ENCODE data around the gene LYSMD2. TPM values are rescaled to one million over a fixed set of nuclear protein-coding genes. Genes with fewer than 3 reads are reported as not detected.

The LYSMD2 gene
- total RNA-seq, 1 experiment from 2014 or later = 19.3 TPM

DNA sequence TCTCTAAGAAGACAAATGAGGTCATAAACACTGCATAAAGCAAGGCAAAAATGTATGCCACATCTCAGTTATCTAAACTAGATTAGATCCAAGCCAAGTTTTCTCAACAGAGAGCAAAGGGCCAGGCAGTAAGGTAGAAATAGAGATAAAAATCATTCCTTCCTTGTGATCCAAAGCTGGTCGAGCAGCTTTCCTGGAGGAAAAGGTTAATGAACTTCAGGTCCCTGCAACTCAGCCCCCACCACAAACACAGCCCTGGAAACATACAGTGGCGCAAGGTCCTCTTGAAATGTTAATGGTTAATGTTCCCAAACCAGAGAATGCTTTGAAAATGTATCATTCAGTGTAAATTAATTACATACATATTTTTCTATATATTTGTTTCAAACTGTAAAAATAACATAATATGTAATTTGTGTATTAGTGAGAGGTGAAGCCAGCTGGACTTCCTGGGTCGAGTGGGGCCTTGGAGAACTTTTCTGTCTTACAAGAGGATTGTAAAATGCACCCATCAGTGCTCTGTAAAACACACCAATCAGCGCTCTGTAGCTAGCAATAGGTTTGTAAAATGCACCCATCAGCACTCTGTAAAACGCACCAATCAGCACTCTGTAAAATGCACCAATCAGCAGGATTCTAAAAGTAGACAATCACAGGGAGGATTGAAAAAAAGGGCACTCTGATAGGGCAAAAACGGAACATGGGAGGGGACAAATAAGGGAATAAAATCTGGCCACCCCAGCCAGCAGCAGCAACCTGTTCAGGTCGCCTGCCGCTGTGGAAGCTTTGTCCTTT, 17.1 kb downstream of the LYSMD2 start:
- DNase-seq (ENCODE audit: low read depth) = no peak

GRCh38 chr15:51718746-51719145, 18.7 kb downstream of the LYSMD2 start:
- no peak for DNase-seq (ENCODE audit: low read depth)

- DNase-seq (ENCODE audit: low read depth) = no peak
These were observed 19.2 kb downstream of the LYSMD2 start for GRCh38 chr15:51718219-51718618.

DNA sequence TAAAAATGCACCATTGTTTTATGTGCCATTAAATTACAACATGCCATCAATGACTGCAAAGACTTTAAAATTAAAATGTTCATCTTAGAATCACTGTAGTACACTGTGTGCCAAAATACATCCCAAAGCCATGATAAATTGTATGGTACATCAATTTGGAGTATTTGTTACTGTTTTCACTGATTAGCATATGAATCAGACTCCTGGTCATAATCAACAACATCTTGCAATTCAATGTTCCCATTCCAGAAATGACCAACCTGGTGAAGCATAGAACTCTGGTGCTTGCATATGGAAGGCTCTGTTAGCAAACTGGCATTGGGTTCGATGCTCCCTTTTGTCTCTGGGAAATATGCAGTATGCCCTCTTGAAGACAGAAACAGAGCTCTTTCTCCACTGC, 22.5 kb downstream of the LYSMD2 start:
- DNase-seq (ENCODE audit: low read depth) = no peak

GRCh38 chr15:51714162-51714561, 23.3 kb downstream of the LYSMD2 start:
- DNase-seq (ENCODE audit: low read depth) = no peak

- DNase-seq (ENCODE audit: low read depth) = no peak
These were observed 28.4 kb downstream of the LYSMD2 start for GRCh38 chr15:51709031-51709430.

DNA sequence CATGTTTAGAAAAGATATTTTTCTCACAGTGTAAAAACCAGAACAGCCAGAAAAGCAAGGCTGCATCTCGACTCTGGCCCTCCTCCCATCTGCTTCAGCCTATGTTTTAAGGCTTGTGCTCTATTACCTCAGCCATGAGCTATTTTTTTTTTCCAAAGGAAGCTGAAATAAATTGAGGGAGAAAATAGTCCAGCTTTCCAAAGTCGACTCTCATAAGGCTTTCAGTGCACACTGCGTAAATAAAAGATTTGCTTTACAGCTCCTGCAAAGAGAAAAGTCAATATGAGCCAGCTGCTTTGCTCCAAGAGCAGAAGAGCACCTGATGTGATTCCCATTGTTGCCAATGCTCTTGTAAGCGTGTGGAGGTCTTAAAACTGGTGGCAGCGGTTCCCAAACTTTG, 29.4 kb downstream of the LYSMD2 start:
- no peak for DNase-seq (ENCODE audit: low read depth)

GRCh38 chr15:51706926-51707608, 30.4 kb downstream of the LYSMD2 start:
- DNase-seq (ENCODE audit: low read depth) = no peak

GRCh38 chr15:51706291-51706690, 31.2 kb downstream of the LYSMD2 start:
- no peak for DNase-seq (ENCODE audit: low read depth)

DNA sequence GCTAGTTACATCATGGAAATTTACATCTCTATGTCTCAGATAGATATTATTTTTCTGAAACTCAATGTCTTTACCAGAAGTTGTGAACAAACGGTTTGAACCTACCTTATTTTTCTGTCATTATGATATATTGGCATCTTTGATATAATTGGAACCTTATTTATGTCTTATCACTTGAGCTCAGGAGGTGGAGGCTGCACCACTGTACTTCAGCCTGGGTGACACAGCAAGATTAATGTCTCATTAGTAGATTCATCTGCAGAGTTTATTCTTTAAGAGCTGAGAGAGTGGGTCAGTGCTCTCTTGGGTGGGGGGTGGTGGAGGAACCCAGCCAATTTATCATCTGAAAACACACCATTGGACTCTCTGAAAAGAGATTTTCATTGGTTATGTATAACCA, 34.7 kb downstream of the LYSMD2 start:
- no peak for DNase-seq (ENCODE audit: low read depth)

DNA sequence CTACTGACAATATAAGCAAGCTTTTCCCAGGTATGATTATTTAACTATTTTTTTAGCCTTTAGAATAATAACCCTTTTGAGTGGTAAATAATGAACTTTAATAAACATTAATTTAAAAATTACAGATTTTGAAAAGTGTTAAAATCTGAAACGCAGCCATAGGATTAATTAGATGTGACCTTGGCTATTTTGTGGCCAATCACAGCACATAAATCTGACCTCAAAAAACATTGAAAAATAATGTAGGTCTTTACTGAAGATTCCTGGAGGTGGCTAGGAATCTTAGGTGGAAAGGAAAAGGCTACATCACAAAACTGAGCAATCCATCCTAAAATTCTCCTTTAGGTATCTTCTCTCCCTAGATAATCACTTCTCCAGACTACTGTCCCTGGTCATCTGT, 38.1 kb downstream of the LYSMD2 start:
- DNase-seq (ENCODE audit: low read depth) = no peak

DNA sequence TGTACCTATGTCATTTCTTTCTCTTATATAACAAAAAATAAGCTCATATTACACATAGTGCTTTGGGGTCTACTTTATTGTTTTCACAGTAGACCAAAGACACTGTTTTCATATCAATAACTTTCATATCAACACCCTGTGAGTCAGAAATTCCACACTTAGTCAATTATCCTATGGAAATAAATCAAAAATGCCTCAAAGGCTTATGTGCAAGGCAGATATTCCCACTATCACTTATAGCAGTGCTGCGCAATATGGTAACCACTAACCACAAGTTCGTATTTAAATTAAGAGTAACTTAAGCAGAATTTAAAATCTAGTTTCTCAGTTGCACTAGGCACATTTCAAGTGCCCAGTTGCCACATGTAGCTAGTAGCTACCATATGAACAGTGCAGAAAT, 40.3 kb downstream of the LYSMD2 start:
- no peak for DNase-seq (ENCODE audit: low read depth)

- DNase-seq (ENCODE audit: low read depth) = no peak
These were observed 40.9 kb downstream of the LYSMD2 start for GRCh38 chr15:51696566-51696965.

- DNase-seq (ENCODE audit: low read depth) = no peak
These were observed 45.3 kb downstream of the LYSMD2 start for GRCh38 chr15:51692154-51692553.

- no peak for DNase-seq (ENCODE audit: low read depth)
These were observed 48.6 kb downstream of the LYSMD2 start for GRCh38 chr15:51688863-51689262.

DNA sequence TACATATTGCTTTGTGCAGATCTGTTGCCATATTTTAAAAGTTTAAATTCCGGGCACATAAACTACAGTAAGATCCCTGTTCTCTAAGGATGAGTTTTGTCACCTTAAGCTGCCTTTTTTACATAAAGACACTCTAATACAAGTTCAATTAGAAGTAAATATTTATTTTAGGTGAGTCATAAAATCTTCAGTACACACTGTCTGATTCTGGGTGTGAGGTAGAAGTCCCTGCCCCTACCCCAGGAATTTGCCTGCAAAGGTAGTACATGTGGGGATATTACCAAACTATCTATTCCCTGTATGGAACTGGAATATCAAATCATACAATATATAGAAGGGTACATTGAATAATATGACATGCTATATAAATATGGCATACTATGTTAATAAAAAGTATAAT, 49.9 kb downstream of the LYSMD2 start:
- no peak for DNase-seq (ENCODE audit: low read depth)

DNA sequence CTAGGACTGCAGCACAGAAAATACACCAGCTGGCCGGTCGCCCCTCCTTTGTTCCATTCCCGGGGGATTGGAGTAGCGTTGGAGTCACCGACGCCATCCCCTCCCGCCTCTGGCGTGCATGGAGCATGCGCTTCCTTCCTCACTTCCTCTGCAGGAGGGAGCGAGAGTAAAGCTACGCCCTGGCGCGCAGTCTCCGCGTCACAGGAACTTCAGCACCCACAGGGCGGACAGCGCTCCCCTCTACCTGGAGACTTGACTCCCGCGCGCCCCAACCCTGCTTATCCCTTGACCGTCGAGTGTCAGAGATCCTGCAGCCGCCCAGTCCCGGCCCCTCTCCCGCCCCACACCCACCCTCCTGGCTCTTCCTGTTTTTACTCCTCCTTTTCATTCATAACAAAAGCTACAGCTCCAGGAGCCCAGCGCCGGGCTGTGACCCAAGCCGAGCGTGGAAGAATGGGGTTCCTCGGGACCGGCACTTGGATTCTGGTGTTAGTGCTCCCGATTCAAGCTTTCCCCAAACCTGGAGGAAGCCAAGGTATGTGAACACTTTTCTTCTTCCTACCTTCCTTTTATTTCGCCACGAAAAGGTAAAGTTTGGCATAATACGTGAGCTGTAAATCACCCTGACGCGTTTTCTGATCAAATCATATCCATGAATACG, 56.0 kb downstream of the LYSMD2 start, which contains the start of gene SCG3:
Gene SCG3 (plus strand): TSS at position 201 of the 661 bp plus-strand sequence. CDS start 253 bp downstream, at position 454.
- DNase-seq (ENCODE audit: low read depth) = peak; percentile 66

- no peak for DNase-seq (ENCODE audit: low read depth)
These were observed 57.1 kb downstream of the LYSMD2 start for GRCh38 chr15:51680321-51680720.

- no peak for DNase-seq (ENCODE audit: low read depth)
These were observed 59.4 kb downstream of the LYSMD2 start for GRCh38 chr15:51678096-51678495.

- no peak for DNase-seq (ENCODE audit: low read depth)
These were observed 60.0 kb downstream of the LYSMD2 start for GRCh38 chr15:51677452-51677851.

- DNase-seq (ENCODE audit: low read depth) = no peak
These were observed 60.4 kb downstream of the LYSMD2 start for GRCh38 chr15:51677021-51677420.

DNA sequence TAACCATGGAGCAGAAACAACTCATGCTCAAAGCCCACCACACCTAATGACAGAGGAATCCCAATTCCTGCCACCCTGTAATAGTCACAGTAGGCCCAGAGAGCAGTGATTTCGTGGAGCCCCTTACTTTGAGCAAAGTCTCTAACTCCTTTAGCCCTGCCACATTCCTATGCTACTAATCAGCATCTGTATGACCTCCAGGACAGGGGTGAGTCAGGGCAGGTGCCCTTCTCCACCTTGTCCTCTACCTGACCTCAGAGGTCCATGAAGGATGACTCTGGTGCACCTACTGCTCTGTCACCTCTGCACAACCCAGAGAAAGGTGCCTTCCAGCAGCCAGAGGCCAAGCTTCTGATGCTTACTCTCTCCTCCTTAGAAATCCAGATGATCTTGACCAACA, 62.2 kb downstream of the LYSMD2 start:
- no peak for DNase-seq (ENCODE audit: low read depth)

Data from HT1080 (cell line).